DMS 273 treated with DMSO at 0.1 percent for 48 hours (cell line): ENCODE results near the gene RASGRP2.

Source experiments
- DNase-seq: peaks from one replicate; lab custom pipeline; 2025; lab: John Stamatoyannopoulos, UW

Gene RASGRP2

DNA sequence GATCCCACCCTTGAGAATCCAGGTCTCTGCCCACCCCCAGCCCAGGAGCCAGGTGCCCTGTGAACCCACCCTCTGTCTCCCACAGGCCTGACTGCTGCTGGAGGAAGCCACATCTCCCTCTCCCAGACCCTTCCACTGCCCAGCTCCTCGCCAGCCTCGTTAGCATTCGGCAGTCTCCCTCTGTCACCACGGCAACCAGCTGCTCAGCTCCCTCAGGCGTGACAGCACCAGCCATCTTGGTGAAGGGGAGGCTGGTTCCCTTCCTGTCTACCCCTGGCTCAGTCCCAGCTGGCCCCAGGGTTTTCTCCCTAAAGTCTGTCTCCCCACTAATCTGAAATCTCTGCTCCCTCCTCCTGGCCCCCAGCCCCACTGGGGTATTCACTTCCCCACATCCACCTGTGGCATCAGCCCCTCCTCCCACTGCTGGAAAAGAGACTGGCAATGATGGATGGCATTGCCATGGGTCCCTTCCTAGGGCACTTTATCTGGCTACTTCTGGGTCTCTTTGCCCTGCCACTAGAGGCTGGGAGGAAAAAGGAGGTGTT lies 49.0 kb downstream of the RASGRP2 start:
- no peak for DNase-seq

DNA sequence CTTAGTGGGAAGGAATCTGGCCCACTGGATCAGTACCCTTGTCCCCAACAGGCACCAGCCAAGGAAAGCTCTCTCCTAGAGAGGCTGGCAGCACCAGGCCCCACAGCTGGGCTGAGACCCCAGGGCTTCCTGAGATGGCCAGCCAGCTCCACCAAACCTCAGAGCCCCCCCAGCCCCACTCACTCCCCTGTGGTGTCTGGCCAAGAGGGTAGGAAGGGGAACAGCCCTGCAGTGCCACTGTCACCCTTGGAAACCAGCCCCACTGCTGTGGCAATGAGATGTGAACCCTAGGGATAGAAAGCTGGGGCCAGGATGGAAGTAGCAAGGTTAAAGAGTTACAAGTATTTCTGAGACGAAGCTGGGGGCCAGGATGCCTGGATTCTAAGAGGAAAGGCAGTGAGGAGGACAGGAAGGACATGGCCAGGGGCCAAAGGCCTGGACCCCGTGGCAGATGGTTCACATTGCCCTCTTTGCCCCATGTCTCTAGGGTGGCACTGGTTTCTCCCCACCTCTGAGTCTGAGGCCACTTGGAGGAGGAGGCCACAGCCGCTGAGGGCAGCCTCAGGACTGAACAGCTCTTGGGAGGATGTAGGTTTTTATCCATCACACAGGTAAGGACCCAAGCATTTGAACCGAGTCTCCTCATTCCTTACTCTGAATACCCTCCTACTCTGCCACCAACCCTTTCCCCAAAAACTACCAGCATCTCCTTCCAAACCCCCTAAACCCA lies 49.8 kb downstream of the RASGRP2 start:
- DNase-seq: no peak

DNA sequence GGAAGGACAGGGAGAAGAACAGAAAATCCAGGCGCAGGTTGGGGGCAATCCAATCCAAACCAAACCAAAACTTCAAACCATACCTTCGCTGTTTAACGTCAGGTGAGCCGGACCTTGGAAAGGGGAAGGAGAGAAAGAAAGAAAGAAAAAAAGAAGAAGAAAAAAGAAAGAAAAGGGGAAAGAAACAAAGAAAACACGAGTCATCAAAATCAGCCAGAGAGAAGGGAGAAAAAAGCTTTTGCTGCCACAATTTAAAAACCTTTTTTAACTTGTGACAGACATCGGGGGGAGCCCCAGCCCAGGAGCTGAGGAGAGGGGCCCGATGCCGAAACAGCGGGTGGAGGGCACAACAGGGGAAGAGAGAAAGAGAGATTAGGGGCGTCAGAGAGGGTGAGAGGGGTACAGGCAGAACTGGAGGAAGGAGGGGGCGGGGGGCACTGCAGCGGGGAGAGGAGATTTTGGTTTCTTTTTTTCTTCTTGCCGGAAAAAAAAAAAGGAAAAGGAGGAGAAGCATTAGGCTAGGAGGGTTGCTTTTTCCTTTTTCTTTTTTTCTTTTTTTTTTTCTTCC lies 51.1 kb downstream of the RASGRP2 start:
- no peak for DNase-seq

DNA sequence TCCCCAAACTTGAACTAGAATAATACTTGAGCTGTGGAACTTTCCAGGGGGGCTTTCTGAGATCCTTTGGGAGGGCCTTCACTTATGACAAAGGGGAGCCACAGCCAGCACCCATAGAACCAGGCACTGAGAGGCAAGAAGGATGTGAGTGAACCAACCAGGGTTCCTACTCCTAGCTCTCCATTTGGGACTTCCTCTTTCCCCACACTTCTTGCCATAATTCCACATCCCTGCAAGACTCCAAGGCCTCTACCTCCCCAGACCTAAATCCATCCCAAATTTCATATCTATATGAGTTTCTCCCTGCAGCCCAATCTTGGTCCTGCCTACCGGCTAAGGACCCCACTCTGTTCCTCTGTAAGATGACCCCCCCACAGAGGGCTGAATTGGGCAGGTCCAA lies 52.4 kb downstream of the RASGRP2 start:
- no peak for DNase-seq

DNA sequence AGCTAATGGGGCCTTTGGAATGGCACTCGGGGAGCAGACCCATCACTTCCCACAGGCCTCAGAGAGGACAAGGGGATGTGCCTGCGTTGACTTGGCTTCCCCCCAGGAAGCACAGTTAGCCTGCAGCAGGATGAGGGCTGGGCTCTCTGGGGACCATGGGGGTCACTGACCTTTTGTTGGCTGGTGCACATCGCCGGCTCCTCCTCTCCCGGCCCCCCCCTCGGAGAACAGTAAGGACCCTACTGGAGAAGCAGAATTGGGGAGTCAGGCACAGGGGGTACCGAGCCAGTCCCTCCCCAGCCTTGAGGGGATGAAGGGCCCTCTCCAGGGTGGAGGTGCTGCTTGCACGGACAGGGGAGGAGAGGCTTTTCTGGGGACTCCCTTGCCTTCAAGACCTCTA lies 53.7 kb downstream of the RASGRP2 start:
- no peak for DNase-seq

DNA sequence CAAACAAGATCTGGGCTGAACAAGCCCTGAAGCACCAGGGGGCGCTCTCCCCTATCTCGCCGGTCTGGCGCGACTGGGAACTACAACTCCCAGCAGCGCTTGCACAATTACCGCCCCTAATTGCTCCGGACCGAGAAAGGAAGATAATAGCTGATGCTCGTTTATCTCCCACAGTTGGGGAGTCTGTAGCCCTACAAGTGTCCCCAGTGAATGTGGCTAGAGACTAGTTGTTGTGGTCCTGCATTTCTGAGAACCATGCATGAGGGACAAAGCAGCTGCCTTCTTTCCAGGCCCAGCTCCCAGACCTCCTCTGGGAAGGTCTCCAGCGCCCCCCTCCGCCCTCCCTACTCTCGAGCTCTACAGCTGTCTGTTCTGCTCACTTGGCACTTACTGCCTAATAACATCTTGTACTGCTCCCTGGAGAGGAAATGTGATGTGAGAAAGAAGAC lies 55.4 kb downstream of the RASGRP2 start:
- DNase-seq: peak; percentile 74

DNA sequence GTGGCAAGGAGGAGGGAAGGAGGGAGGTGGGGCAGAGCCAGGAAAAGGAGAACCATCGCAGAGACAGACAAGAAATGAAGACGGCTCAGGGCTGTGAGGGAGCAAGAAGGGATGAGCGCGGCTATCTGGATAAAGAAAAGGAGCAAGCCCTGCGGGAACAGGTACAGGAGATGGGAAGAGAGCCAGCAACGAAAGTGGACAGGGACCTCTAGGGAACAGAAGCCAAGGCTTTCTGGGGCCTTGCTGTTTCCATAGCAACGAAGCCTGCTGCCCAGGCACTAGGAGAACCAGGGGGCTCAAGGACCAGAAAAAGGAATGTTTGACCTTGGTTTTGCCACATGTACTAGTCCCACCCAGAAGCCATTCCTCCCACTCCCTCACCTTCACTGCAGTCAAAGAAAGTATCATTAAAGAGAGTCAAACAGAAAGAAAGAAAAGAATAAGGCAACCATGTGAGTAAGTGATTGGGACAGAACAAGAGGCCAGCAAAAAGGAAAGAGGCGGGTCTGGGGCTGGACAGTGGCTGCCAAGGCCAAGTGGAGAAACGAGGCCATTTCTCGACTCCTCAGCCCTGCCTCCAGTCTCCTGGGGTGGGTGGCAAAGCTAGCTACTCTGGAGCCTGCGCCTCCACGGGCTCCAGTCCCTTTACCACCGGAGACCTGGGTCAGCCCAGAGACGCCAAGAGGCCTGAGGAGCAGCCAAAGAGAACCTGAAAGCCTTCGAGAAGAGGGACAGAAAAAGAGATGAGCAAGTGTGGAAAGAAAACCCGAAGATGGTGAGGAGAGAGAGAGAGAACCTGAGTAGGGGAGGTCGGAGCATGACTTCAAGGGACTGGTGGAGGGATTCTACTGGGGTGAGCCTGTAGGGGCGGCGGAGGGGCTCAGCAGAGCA lies 56.1 kb downstream of the RASGRP2 start:
- DNase-seq: no peak

DNA sequence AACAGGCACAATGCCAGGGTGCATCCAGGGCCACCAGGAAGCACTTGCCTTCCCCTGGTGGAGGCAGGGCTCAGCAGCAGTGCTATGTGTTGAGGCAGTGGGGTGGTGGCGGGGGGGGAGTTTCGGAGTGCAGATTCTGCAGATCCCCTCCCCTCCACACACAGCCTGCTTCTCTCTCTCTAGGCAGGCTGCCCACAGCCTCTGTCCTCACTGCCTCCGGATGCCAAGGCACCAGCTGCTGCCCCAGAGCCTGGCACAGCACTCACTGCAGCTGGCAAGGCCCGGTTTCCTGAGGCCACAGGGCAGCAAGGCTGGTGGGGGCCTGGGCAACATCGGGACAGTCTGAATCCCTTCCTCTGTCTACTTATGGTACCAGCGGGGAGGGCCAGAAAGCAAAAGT lies 56.7 kb downstream of the RASGRP2 start:
- DNase-seq: no peak

DNA sequence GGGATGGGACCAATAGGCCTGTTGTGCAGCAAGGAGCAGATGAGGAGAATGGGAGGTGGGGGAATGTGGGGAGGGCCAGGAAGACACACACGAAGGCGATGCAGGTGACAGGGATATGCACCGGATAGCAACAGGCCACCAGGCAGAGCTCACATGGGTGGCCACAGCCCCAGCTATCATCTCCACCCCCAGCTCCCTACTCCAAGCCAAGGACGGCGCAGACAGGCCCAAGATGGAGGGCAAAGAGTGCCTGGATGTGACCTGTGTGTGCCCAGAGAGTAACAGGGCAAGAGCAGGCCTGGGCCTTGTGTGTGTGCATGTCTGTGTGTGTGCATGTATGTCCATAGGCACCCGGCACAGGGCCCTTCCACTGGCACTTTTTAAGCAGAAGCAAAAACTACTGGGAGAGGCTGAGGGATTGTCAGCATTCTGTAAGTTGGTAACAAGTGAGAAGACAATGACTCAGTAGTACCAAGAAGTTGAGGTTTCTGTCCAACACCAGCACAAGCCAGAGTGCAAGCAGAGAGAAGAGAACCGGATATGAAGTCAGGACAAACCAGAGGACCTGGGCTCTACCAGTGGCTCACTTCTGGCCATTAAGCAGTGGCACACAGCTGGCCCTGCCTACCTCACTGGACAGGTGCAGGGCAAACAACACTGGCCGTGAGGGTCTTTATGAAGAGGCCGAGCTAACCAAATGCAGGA lies 57.3 kb downstream of the RASGRP2 start:
- no peak for DNase-seq

DNA sequence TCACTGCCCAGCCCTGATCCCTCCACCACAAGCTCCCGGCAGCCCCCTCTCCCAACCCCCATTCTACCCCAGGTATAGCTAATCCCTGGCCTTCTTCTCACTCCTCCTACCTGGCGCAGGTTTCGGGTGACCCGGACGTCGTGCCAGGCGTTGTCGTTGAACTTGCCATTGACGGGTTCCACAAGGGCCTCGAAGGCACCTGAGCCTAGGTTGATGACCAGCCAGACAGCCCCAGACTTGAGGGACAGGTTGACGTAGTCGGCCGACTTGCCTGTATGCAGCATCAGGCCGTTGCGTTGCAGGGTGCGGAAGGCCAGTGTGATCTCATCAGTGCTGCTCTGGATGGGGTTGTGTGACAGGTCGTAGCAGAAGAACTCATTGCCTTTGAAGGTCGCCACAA lies 58.4 kb downstream of the RASGRP2 start:
- DNase-seq: no peak

DNA sequence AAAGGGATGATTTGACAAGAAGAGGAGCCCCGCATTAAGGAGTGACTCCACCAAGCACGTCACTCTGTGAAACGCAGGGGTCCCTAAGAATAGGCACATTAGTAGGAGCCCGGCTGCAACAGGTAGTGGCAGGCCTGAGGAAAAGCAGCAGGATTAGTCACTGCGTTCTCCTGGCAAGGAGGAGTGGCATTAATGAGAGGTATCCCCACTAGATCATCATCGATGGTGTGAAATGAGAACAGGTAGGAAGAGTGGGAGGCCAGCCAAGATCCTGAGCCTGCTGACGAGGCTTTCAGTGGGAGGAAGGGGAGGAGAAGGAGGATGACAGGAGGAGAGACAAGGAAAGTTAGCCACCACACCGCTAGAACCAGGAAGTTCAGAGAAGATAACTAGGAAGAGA lies 59.6 kb downstream of the RASGRP2 start:
- DNase-seq: no peak

DNA sequence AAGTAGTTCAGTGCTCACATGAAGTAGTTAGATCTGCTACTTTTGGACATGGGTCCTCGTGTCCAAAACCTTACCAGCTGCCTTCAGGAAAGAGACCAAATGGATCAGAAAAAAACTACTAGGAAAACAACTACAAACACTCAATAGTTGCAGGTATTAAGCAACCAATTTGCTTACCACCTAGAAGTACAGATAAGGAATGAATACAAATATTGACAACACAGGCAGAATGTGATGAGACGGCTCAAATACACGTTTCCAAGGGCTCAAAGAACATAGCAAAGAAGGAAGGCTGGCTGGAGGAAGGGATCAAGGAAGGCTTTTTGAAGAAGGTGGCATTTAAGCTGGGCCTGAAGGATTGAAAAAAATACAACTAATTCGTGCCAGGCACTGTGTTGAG lies 62.8 kb downstream of the RASGRP2 start:
- DNase-seq: no peak

DNA sequence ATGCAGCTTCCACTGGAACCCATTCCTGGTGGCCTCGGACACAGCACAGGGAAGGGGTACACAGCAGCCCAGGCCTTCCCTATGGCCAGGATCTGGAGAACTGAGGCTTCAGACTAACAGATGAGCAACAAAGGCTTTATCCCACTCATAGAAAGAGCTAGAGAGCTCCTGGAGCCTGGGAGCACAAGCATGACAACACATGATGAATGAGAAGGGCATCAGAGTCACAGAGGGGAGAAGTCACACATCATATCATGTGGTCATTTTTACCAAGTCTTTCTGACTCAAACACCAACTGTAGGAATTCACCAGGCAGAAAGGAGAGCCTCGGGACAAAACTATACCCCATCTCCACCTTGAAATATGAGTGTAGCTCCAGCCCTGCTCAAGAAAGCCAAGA lies 64.1 kb downstream of the RASGRP2 start:
- no peak for DNase-seq

DNA sequence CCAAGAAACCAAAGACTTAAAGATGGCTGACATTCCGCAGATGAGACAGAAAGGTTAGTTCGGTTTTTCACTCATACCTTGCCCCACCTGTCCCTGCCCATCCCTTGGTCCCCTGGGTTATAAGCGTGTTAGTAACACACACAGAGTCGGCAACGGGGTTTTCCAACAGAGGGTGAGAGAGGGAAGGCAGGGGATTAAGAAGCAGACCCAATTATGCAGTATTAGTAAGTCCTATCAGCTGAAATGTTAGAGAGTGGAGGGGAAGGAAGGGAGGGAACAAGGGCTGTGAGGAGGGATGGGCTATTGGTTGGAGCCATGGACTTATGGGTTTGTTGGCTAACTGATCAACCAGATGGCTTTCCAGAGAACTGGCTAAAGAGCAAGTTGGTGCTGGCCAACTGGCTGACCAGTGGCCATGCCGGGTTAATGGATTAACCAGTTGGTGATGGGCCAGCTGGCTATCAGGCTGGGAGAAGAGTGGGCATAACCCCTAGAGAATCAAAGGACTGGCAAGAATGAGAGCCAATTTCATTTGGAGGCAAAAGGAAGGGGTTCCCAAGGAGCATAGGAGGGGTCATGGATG lies 66.4 kb downstream of the RASGRP2 start:
- no peak for DNase-seq
